ENCODE measurements around the gene TGOLN2.

- TF ChIP-seq ELF4 (IDR thresholded peaks at IDR 0.05) (no peak), FOXA1 (IDR thresholded peaks at IDR 0.05) (no peak), L3MBTL2 (conservative IDR thresholded peaks at IDR 0.05) (no peak), NFRKB (IDR thresholded peaks at IDR 0.05) (no peak), HDGF (IDR thresholded peaks at IDR 0.05; ENCODE audit: borderline replicate concordance) (no peak), ARNT (IDR thresholded peaks at IDR 0.05) (no peak), SUZ12 (IDR thresholded peaks at IDR 0.05) (no peak)
Measured at GRCh38 chr2:85281553-85281952, 46.2 kb downstream of the TGOLN2 start.
